Measurements from ENCODE around the gene PRIMA1.

PRIMA1 gene

DNA sequence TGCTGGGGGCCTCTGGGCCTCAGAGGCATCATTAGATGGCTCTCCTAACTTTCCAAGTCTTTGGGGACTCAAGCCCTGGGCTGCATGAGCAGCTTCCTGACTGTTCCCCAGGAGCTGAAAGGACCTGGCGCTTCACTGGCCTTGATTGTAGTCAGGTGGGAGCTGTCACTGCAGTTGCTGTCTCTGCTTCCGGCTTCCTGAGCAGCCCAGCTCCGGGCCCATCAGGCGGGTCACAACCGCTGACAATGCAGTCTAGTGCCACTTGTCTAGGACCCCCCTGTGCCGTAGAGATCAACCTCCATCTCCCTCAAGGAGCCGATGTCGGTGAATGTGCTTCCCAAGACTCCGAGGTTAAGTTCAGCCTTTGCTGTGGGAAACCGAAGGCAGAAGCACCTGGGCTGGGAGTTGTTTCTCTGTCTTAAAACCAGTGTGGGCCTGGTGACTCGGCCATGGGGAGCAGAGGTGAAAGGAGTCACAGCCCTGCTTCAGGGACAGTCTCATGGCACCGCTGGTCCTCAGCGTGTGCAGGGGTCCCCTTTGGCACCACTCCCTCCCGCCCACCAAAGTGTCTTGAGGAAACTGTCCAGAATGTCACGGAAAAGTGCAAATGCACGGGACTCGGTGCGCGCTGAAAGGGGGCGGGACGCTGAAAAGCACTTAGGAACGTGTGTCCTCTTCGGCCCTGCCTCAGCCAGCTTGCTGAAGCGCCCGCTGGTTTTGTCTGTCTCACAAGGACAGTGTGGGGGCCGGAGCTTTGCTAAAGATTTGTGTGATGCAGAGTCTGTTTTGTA lies 44.8 kb downstream of the PRIMA1 start:
- H2AFZ ChIP-seq = no peak overlapping the region
- no peak overlapping the region for H3K4me2 ChIP-seq (ENCODE audit: low read length)
- TF ChIP-seq, protein P1, sequence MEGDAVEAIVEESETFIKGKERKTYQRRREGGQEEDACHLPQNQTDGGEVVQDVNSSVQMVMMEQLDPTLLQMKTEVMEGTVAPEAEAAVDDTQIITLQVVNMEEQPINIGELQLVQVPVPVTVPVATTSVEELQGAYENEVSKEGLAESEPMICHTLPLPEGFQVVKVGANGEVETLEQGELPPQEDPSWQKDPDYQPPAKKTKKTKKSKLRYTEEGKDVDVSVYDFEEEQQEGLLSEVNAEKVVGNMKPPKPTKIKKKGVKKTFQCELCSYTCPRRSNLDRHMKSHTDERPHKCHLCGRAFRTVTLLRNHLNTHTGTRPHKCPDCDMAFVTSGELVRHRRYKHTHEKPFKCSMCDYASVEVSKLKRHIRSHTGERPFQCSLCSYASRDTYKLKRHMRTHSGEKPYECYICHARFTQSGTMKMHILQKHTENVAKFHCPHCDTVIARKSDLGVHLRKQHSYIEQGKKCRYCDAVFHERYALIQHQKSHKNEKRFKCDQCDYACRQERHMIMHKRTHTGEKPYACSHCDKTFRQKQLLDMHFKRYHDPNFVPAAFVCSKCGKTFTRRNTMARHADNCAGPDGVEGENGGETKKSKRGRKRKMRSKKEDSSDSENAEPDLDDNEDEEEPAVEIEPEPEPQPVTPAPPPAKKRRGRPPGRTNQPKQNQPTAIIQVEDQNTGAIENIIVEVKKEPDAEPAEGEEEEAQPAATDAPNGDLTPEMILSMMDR (IDR thresholded peaks at IDR 0.05) = no peak
- H3K27ac ChIP-seq = no peak overlapping the region
- H3K4me3 ChIP-seq (ENCODE audit: low read depth, low read length) = no peak overlapping the region
- no peaks in the 10 kb centered on the region for H3K79me2 ChIP-seq
- H3K9ac ChIP-seq = no peak overlapping the region
- H3K27me3 ChIP-seq (ENCODE audit: control insufficient read depth, insufficient read depth, low read length) = no peaks in the 10 kb centered on the region
- H3K4me1 ChIP-seq = no peaks in the 10 kb centered on the region
- no peaks in the 10 kb centered on the region for H3K36me3 ChIP-seq (ENCODE audit: control insufficient read depth, insufficient read depth, low read length)
- no peaks in the 10 kb centered on the region for H3K9me3 ChIP-seq (ENCODE audit: control insufficient read depth, low read length)

DNA sequence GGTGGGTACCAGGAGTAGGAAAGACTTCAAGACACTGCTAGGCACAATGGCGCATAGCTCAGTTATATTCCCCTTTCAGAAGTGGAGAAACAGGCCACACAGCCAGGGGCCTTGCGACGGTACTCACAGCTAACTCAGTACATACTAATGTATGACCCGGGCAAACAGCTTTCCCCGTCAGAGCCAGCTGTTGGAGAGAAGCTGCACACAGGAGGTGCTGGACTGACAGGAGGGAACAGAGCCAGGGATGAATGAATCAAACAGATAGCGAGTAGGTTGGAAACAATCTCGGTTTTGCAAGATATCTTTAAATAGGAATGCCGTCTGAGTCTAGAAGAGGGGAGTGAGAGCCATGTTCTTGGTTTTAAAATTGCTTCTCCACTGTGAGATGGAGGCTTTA lies 45.5 kb downstream of the PRIMA1 start:
- Histone ChIP-seq H3K4me2 (ENCODE audit: low read length) (no peak overlapping the region), H2AFZ (no peak overlapping the region), H3K27ac (no peak overlapping the region), H3K27me3 (ENCODE audit: control insufficient read depth, insufficient read depth, low read length) (no peaks in the 10 kb centered on the region), H3K79me2 (no peaks in the 10 kb centered on the region), H3K4me3 (ENCODE audit: low read depth, low read length) (no peak overlapping the region), H3K4me1 (no peaks in the 10 kb centered on the region), H3K9me3 (ENCODE audit: control insufficient read depth, low read length) (no peaks in the 10 kb centered on the region), H3K36me3 (ENCODE audit: control insufficient read depth, insufficient read depth, low read length) (no peaks in the 10 kb centered on the region), H3K9ac (no peak overlapping the region)
- TF ChIP-seq, protein P1 (IDR thresholded peaks at IDR 0.05) = no peak

DNA sequence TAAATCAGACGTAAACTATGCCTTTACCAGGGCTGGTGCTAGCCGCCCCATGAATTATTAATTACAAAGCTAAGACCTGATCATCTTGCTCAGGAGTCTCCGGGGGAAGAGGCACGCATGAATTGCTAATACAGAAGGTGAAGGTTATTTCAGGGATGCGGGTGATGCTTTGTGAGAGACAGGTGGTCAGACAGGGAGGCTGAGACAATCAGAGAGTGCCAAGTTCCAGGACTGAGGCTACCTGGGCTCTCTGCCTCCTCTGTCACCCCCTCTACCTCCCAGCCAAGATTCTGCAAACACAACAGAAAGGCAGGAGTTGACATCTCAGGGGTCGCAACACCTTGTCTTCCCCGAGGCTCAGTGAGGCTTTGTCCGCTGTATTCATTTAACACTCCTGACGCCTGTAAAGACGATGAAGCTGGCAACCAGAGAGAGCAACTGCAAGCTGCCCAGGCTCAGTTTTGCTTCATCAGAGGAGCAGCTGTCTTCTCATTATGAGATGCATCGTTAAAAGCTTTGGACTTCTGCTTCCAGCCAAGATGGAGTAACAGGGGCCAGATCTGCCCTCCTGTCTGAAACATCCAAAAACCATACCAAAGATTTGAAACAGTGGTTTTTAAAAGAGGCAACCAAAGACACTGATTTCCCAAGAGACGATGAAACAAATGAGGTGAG lies 46.6 kb downstream of the PRIMA1 start:
- Histone ChIP-seq H3K27me3 (ENCODE audit: control insufficient read depth, insufficient read depth, low read length) (no peaks in the 10 kb centered on the region), H3K4me2 (ENCODE audit: low read length) (no peak overlapping the region), H3K4me3 (ENCODE audit: low read depth, low read length) (no peak overlapping the region), H3K79me2 (no peaks in the 10 kb centered on the region), H2AFZ (no peak overlapping the region), H3K27ac (no peak overlapping the region), H3K9ac (no peak overlapping the region), H3K9me3 (ENCODE audit: control insufficient read depth, low read length) (no peaks in the 10 kb centered on the region), H3K36me3 (ENCODE audit: control insufficient read depth, insufficient read depth, low read length) (no peaks in the 10 kb centered on the region), H3K4me1 (no peaks in the 10 kb centered on the region)
- TF ChIP-seq, protein P1 (IDR thresholded peaks at IDR 0.05) = no peak

DNA sequence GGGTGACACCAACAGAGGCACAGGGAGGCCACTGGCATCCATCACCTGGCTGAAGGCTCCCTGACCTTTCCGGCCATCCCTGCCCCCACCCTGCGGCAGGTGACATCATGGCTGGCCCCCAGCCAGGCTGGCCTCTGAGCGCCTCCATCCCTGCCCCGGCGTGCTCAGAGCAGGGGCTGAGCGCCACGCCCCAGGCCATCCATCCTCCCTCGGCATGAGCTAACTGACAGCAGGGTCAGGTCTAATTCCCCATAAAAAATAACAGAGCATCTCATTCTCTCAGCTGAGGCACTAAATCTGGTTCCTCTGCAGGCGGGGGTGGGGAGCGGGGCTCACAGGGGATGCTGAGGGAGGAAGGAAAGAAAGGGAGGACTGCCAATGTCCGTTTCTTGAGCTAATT lies 50.7 kb downstream of the PRIMA1 start:
- H3K9ac ChIP-seq = no peak overlapping the region
- H3K4me3 ChIP-seq (ENCODE audit: low read depth, low read length) = no peak overlapping the region
- no peaks in the 10 kb centered on the region for H3K4me1 ChIP-seq
- no peaks in the 10 kb centered on the region for H3K27me3 ChIP-seq (ENCODE audit: control insufficient read depth, insufficient read depth, low read length)
- H3K27ac ChIP-seq = no peak overlapping the region
- no peaks in the 10 kb centered on the region for H3K79me2 ChIP-seq
- H2AFZ ChIP-seq = no peak overlapping the region
- H3K9me3 ChIP-seq (ENCODE audit: control insufficient read depth, low read length) = no peaks in the 10 kb centered on the region
- no peak overlapping the region for H3K4me2 ChIP-seq (ENCODE audit: low read length)
- H3K36me3 ChIP-seq (ENCODE audit: control insufficient read depth, insufficient read depth, low read length) = no peaks in the 10 kb centered on the region
- TF ChIP-seq, protein P1 (IDR thresholded peaks at IDR 0.05) = no peak
